HepG2 (cell line): ENCODE data around the gene SEMA3F. TPM values are rescaled to one million over a fixed set of nuclear protein-coding genes. Genes with fewer than 3 reads are reported as not detected.

Experiments
- ARNT ChIP-seq: fragments of 450-650 bp; IDR thresholded peaks from 2 replicates; pipeline ENCODE4 v1.6.1; 2017
- CBX2 ChIP-seq, 2 experiments: fragments of 200-600 bp in 1 of 2; sonication (generic); formaldehyde crosslinking in 1 of 2; IDR thresholded peaks; 2 replicates each; pipeline versions ENCODE4 v1.7.0 to v1.8.1; 2018 to 2022; ENCODE audit warnings: low read depth in 2 of 2, low read length in 1 of 2, mild to moderate bottlenecking in 1 of 2, missing genetic modification reagents in 1 of 2
- KLF11 ChIP-seq: IDR thresholded peaks from 2 replicates; pipeline ENCODE4 v1.6.1; 2016; ENCODE audit warnings: missing compliant biosample characterization
- NPAS2 ChIP-seq: sonication (generic); formaldehyde crosslinking; IDR thresholded peaks from 2 replicates; pipeline ENCODE4 v1.8.0; 2022; ENCODE audit warnings: mild to moderate bottlenecking, missing genetic modification reagents, borderline replicate concordance
- RAD21 ChIP-seq: fragments of 450-650 bp; formaldehyde crosslinking; IDR thresholded peaks from 2 replicates; pipeline ENCODE4 v1.5.0; 2020; ENCODE audit warnings: mild to moderate bottlenecking
- TRAFD1 ChIP-seq: sonication (generic); formaldehyde crosslinking; IDR thresholded peaks from 2 replicates; pipeline ENCODE4 v1.5.1; 2020; ENCODE audit warnings: missing genetic modification reagents, mild to moderate bottlenecking, borderline replicate concordance
- ZFAT ChIP-seq: sonication (generic); formaldehyde crosslinking; conservative IDR thresholded peaks from 2 replicates; pipeline ENCODE4 v1.8.1; 2023; ENCODE audit warnings: missing genetic modification reagents, inconsistent platforms
- ZFP36L1 ChIP-seq: sonication (generic); formaldehyde crosslinking; IDR thresholded peaks from 2 replicates; pipeline ENCODE4 v1.8.0; 2022; ENCODE audit warnings: mild to moderate bottlenecking, missing genetic modification reagents, moderate library complexity
- ZNF10 ChIP-seq: sonication (generic); formaldehyde crosslinking; IDR thresholded peaks from 2 replicates; pipeline ENCODE4 v1.4.0; 2020; ENCODE audit warnings: mild to moderate bottlenecking, low read depth, missing genetic modification reagents, borderline replicate concordance
- ZNF333 ChIP-seq: sonication (generic); formaldehyde crosslinking; IDR thresholded peaks from 2 replicates; pipeline ENCODE4 v1.4.0; 2020; ENCODE audit warnings: mild to moderate bottlenecking, missing genetic modification reagents, borderline replicate concordance
- ZNF782 ChIP-seq: sonication (generic); formaldehyde crosslinking; IDR thresholded peaks from 2 replicates; pipeline ENCODE4 v1.4.0; 2020; ENCODE audit warnings: missing genetic modification reagents, mild to moderate bottlenecking, borderline replicate concordance
- ZNF891 ChIP-seq: sonication (generic); formaldehyde crosslinking; IDR thresholded peaks from 2 replicates; pipeline ENCODE4 v1.5.0; 2020; ENCODE audit warnings: mild to moderate bottlenecking, missing genetic modification reagents
- polyA plus RNA-seq, 8 experiments: library from polyadenylated mRNA; depleted of rRNA in 3 of 8; stranded (reverse) in 7 of 8; unstranded in 1 of 8; fragments of >200 nt; fragmentation: Illumina TruSeq in 4 of 8; extraction: Trizol in 4 of 8; gene quantifications; 2 replicates each; pipeline versions ENCODE4 v1.2.1 to v1.2.3, GENCODE V29; 2011 to 2016; ENCODE audit warnings: low read depth in 4 of 8, missing spikeins in 1 of 8, mixed read lengths in 1 of 8; ENCODE audit not compliant: insufficient read depth in 1 of 8
- total RNA-seq, 5 experiments: library from RNA; depleted of rRNA; stranded (reverse); fragments of >200 nt; fragmentation: Illumina TruSeq; extraction: Trizol; gene quantifications; 2 replicates each; pipeline ENCODE4 v1.2.3, GENCODE V29; 2016; ENCODE audit warnings: low read depth in 1 of 5
- TF ChIP-seq, protein P1 (sequence below): sonication (generic); formaldehyde crosslinking; IDR thresholded peaks from 2 replicates; pipeline ENCODE4 v1.4.0; 2020; ENCODE audit warnings: missing genetic modification reagents, mild to moderate bottlenecking, borderline replicate concordance
- TF ChIP-seq, protein P2 (sequence below): sonication (generic); formaldehyde crosslinking; IDR thresholded peaks from 2 replicates; pipeline ENCODE4 v1.8.1; 2023; ENCODE audit warnings: mild to moderate bottlenecking, missing genetic modification reagents
- TF ChIP-seq, protein P3 (sequence below): sonication (generic); formaldehyde crosslinking; IDR thresholded peaks from 2 replicates; pipeline ENCODE4 v1.4.0; 2020; ENCODE audit warnings: missing genetic modification reagents
- TF ChIP-seq, protein P4 (sequence below): sonication (generic); formaldehyde crosslinking; IDR thresholded peaks from 2 replicates; pipeline ENCODE4 v1.4.0; 2020; ENCODE audit warnings: low read depth, mild to moderate bottlenecking, missing genetic modification reagents

SEMA3F gene
- total and polyA plus RNA-seq, 2 of the 13 experiments (the other 11 are each of a cell fraction or from before 2014, with no cell fraction given): 7.6 to 17.2 TPM

- TF ChIP-seq, protein P1, sequence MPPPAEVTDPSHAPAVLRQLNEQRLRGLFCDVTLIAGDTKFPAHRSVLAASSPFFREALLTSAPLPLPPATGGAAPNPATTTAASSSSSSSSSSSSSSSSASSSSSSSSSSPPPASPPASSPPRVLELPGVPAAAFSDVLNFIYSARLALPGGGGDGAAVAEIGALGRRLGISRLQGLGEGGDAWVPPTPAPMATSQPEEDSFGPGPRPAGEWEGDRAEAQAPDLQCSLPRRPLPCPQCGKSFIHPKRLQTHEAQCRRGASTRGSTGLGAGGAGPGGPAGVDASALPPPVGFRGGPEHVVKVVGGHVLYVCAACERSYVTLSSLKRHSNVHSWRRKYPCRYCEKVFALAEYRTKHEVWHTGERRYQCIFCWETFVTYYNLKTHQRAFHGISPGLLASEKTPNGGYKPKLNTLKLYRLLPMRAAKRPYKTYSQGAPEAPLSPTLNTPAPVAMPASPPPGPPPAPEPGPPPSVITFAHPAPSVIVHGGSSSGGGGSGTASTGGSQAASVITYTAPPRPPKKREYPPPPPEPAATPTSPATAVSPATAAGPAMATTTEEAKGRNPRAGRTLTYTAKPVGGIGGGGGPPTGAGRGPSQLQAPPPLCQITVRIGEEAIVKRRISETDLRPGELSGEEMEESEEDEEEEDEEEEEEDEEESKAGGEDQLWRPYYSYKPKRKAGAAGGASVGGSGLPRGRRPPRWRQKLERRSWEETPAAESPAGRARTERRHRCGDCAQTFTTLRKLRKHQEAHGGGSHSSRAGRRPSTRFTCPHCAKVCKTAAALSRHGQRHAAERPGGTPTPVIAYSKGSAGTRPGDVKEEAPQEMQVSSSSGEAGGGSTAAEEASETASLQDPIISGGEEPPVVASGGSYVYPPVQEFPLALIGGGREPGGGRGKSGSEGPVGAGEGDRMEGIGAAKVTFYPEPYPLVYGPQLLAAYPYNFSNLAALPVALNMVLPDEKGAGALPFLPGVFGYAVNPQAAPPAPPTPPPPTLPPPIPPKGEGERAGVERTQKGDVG (CRISPR knock-in tag): no peak
- TF ChIP-seq ZFAT (no peak), NPAS2 (CRISPR knock-in tag) (no peak), ZNF10 (CRISPR knock-in tag) (no peak), ZNF891 (CRISPR knock-in tag) (no peak), ZFP36L1 (peak; percentile 58; the same call in 1 of the 2 replicates), KLF11 (CRISPR knock-in tag) (peak; percentile 77; the same call in 1 of the 2 replicates), ZNF333 (CRISPR knock-in tag) (no peak), RAD21 (CRISPR knock-in tag) (peak; percentile 99), TRAFD1 (CRISPR knock-in tag) (no peak), ZNF782 (no peak), ARNT (no peak), CBX2 (IDR thresholded peaks at IDR 0.05; ENCODE audit: low read depth, low read length) (no peak), CBX2 (CRISPR knock-in tag; IDR thresholded peaks at IDR 0.05; ENCODE audit: low read depth) (no peak)
- TF ChIP-seq, protein P2, sequence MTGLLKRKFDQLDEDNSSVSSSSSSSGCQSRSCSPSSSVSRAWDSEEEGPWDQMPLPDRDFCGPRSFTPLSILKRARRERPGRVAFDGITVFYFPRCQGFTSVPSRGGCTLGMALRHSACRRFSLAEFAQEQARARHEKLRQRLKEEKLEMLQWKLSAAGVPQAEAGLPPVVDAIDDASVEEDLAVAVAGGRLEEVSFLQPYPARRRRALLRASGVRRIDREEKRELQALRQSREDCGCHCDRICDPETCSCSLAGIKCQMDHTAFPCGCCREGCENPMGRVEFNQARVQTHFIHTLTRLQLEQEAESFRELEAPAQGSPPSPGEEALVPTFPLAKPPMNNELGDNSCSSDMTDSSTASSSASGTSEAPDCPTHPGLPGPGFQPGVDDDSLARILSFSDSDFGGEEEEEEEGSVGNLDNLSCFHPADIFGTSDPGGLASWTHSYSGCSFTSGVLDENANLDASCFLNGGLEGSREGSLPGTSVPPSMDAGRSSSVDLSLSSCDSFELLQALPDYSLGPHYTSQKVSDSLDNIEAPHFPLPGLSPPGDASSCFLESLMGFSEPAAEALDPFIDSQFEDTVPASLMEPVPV (CRISPR knock-in tag): no peak
- TF ChIP-seq, protein P3, sequence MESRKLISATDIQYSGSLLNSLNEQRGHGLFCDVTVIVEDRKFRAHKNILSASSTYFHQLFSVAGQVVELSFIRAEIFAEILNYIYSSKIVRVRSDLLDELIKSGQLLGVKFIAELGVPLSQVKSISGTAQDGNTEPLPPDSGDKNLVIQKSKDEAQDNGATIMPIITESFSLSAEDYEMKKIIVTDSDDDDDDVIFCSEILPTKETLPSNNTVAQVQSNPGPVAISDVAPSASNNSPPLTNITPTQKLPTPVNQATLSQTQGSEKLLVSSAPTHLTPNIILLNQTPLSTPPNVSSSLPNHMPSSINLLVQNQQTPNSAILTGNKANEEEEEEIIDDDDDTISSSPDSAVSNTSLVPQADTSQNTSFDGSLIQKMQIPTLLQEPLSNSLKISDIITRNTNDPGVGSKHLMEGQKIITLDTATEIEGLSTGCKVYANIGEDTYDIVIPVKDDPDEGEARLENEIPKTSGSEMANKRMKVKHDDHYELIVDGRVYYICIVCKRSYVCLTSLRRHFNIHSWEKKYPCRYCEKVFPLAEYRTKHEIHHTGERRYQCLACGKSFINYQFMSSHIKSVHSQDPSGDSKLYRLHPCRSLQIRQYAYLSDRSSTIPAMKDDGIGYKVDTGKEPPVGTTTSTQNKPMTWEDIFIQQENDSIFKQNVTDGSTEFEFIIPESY (CRISPR knock-in tag): peak; percentile 88
- TF ChIP-seq, protein P4, sequence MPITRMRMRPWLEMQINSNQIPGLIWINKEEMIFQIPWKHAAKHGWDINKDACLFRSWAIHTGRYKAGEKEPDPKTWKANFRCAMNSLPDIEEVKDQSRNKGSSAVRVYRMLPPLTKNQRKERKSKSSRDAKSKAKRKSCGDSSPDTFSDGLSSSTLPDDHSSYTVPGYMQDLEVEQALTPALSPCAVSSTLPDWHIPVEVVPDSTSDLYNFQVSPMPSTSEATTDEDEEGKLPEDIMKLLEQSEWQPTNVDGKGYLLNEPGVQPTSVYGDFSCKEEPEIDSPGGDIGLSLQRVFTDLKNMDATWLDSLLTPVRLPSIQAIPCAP (CRISPR knock-in tag): no peak
These were observed 72.5 kb downstream of the SEMA3F start (continued) for GRCh38 chr3:50227390-50228183.
